ENCODE results near the gene BCKDHA. TPM values are rescaled to one million over a fixed set of nuclear protein-coding genes. Genes with fewer than 3 reads are reported as not detected.
A peak's percentile ranks its signal among the peaks of the same experiment; 100 is the strongest.

BCKDHA gene
- total and polyA plus RNA-seq, 2 of the 4 experiments (the other 2 are of a cell fraction): 7.6 to 7.7 TPM

- TF ChIP-seq RAD21 (IDR thresholded peaks at IDR 0.05; ENCODE audit: low read length): no peak
Observed at GRCh38 chr19:41354343-41354953, 43.2 kb upstream of the BCKDHA start (continued).

GRCh38 chr19:41355035-41355434 lies 42.6 kb upstream of the BCKDHA start:
- BruUV-seq (replicated peaks): no TSS peak
- Histone ChIP-seq H2BK20ac (ENCODE audit: low read depth, low read length) (no peak overlapping the region), H2BK120ac (ENCODE audit: low read depth, low read length) (no peak overlapping the region), H3K4me1 (ENCODE audit: control insufficient read depth, insufficient read depth, low read length) (no peaks in the 10 kb centered on the region), H3K9ac (ENCODE audit: low read depth, low read length) (no peak overlapping the region), H3K27ac (ENCODE audit: insufficient read depth, low read length) (no peak overlapping the region), H3K9me1 (ENCODE audit: insufficient read depth, low read length) (peaks cover 2% of the 10 kb centered on the region; the same call in 1 of the 2 replicates), H4K20me1 (ENCODE audit: insufficient read depth, low read length) (peaks cover 31% of the 10 kb centered on the region), H3K4ac (ENCODE audit: low read depth, low read length) (no peak overlapping the region; the same call in 1 of the 2 replicates), H2AFZ (replicated peaks; ENCODE audit: low read length, poor library complexity) (no peak overlapping the region), H3K79me1 (ENCODE audit: low read depth in 1 of 2, low read length in 2 of 2) (peaks cover 8 to 35% of the 10 kb centered on the region in 2 experiments; a peak in 3 of 4 replicates), H3K27me3 (ENCODE audit: control insufficient read depth, insufficient read depth, low read length) (no peaks in the 10 kb centered on the region), H3K4me2 (ENCODE audit: low read depth, low read length) (no peak overlapping the region), H3K4me3 (ENCODE audit: insufficient read depth, low read depth, low read length) (no peak overlapping the region), H3K23ac (ENCODE audit: low read depth, low read length) (0 out of 2 replicates have a peak overlapping the region, but pooled peaks have one; percentile 15), H2AK5ac (ENCODE audit: low read depth, low read length) (no peak overlapping the region), H4K5ac (ENCODE audit: low read depth, low read length) (no peak overlapping the region), H2BK5ac (ENCODE audit: low read depth, low read length, poor library complexity, severe bottlenecking) (no peak overlapping the region), H3K18ac (ENCODE audit: low read depth, low read length) (no peak overlapping the region), H2BK15ac (ENCODE audit: low read depth, low read length) (no peak overlapping the region), H2AK9ac (replicated peaks; ENCODE audit: low read depth, low read length, poor library complexity) (no peak overlapping the region), H3K36me3 (ENCODE audit: control insufficient read depth, insufficient read depth, low read length) (no peaks in the 10 kb centered on the region), H4K8ac (ENCODE audit: low read depth in 2 of 2, low read length in 2 of 2) (no peak overlapping the region), H4K91ac (ENCODE audit: insufficient read depth, low read depth, low read length) (no peak overlapping the region), H3K14ac (replicated peaks; ENCODE audit: low read depth, low read length) (no peak overlapping the region), H3K9me3 (ENCODE audit: control insufficient read depth, insufficient read depth, low read length) (no peaks in the 10 kb centered on the region), H3K56ac (ENCODE audit: extremely low read depth, insufficient read depth, low read length) (no peak overlapping the region)
- in situ Hi-C loops (cut with MboI; ENCODE audit: low sequenced_read_pairs): no loop called here
- dilution Hi-C loops (cut with HindIII; ENCODE audit: low sequenced_read_pairs, unreplicated experiment): no loop called here
- ChIA-PET POLR2A (ENCODE audit: unreplicated experiment) (no interaction called here), CTCF (no interaction called here)
- ATAC-seq (ENCODE audit: low read depth) (no peak), DNase-seq (no peak)
- intact Hi-C loops (cut with micrococcal nuclease): no loop called here
- no peak for TF ChIP-seq RCOR1 (IDR thresholded peaks at IDR 0.05; ENCODE audit: insufficient replicate concordance, low read length)
- no peak for TF ChIP-seq MAFK (IDR thresholded peaks at IDR 0.05; ENCODE audit: low read depth, low read length)
- no peak for TF ChIP-seq NFE2L2 (IDR thresholded peaks at IDR 0.05; ENCODE audit: low read depth, low read length)
- TF ChIP-seq POLR2A (IDR thresholded peaks at IDR 0.05; ENCODE audit: low read depth, low read length): no peak
- no peak for TF ChIP-seq FOS (IDR thresholded peaks at IDR 0.05; ENCODE audit: low read depth, low read length)
- no peak for TF ChIP-seq RAD21 (IDR thresholded peaks at IDR 0.05; ENCODE audit: low read length)
- no peak for TF ChIP-seq RFX5 (IDR thresholded peaks at IDR 0.05; ENCODE audit: low read depth, low read length)
- TF ChIP-seq MXI1 (IDR thresholded peaks at IDR 0.05; ENCODE audit: borderline replicate concordance, low read depth, low read length): no peak
- TF ChIP-seq CHD1 (IDR thresholded peaks at IDR 0.05; ENCODE audit: low read depth, low read length): no peak
- no peak for TF ChIP-seq ELK1 (IDR thresholded peaks at IDR 0.05; ENCODE audit: borderline replicate concordance, low read depth, low read length)
- no peak for TF ChIP-seq SMC3 (IDR thresholded peaks at IDR 0.05; ENCODE audit: low read depth, low read length)
- TF ChIP-seq USF2 (IDR thresholded peaks at IDR 0.05; ENCODE audit: low read depth, low read length): no peak
- no peak for TF ChIP-seq BHLHE40 (IDR thresholded peaks at IDR 0.05; ENCODE audit: low read depth, low read length)
- WGBS, 2 experiments (ENCODE audit: extremely low coverage in 2 of 2, insufficient read length in 1 of 2): 100% methylated on average over 1 of the region's 1 CpG; no CpG with 5 or more reads in 1 of the 2 experiments
